ENCODE results near the gene RBM20. TPM values are rescaled to one million over a fixed set of nuclear protein-coding genes. Genes with fewer than 3 reads are reported as not detected.

Gene RBM20
- total RNA-seq, 1 experiment from 2014 or later = 0.10 TPM

DNA sequence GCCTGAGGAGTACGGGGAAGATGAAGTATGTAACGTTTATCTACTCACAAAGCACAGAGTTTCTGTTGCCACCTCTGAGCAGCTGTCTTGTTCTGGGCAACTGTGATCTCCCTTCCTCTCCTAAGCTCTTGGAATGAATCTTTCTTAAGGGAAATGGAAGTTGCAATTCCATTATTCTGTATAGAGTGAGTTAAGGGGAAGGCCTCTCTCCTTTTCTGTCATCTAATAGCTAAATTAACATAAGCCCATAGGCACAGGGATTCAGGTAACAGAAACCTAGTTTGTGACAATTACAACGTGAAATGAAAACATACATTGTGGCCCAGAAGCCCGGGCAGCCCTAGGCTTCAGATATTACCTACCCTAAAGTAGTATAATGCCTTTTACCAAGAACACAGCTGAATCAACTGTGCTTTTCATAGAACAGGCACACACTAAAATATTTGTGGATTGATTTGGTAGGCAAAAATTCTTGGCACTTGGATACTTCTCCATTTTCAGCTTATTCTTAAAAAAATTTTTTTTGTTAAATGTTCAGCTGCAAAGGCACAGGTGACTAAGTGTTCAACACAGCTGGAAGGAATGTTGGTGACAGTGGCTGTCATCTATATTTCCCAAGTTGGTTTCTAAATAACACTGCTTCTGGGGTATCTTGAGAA is 223.8 kb downstream of the RBM20 start:
- TF ChIP-seq, protein P1, sequence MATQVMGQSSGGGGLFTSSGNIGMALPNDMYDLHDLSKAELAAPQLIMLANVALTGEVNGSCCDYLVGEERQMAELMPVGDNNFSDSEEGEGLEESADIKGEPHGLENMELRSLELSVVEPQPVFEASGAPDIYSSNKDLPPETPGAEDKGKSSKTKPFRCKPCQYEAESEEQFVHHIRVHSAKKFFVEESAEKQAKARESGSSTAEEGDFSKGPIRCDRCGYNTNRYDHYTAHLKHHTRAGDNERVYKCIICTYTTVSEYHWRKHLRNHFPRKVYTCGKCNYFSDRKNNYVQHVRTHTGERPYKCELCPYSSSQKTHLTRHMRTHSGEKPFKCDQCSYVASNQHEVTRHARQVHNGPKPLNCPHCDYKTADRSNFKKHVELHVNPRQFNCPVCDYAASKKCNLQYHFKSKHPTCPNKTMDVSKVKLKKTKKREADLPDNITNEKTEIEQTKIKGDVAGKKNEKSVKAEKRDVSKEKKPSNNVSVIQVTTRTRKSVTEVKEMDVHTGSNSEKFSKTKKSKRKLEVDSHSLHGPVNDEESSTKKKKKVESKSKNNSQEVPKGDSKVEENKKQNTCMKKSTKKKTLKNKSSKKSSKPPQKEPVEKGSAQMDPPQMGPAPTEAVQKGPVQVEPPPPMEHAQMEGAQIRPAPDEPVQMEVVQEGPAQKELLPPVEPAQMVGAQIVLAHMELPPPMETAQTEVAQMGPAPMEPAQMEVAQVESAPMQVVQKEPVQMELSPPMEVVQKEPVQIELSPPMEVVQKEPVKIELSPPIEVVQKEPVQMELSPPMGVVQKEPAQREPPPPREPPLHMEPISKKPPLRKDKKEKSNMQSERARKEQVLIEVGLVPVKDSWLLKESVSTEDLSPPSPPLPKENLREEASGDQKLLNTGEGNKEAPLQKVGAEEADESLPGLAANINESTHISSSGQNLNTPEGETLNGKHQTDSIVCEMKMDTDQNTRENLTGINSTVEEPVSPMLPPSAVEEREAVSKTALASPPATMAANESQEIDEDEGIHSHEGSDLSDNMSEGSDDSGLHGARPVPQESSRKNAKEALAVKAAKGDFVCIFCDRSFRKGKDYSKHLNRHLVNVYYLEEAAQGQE (IDR thresholded peaks at IDR 0.05; ENCODE audit: insufficient read depth in 1 of 2, low read depth in 2 of 2, low read length in 1 of 2) = no peak
- TF ChIP-seq, protein P2, sequence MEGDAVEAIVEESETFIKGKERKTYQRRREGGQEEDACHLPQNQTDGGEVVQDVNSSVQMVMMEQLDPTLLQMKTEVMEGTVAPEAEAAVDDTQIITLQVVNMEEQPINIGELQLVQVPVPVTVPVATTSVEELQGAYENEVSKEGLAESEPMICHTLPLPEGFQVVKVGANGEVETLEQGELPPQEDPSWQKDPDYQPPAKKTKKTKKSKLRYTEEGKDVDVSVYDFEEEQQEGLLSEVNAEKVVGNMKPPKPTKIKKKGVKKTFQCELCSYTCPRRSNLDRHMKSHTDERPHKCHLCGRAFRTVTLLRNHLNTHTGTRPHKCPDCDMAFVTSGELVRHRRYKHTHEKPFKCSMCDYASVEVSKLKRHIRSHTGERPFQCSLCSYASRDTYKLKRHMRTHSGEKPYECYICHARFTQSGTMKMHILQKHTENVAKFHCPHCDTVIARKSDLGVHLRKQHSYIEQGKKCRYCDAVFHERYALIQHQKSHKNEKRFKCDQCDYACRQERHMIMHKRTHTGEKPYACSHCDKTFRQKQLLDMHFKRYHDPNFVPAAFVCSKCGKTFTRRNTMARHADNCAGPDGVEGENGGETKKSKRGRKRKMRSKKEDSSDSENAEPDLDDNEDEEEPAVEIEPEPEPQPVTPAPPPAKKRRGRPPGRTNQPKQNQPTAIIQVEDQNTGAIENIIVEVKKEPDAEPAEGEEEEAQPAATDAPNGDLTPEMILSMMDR (IDR thresholded peaks at IDR 0.05) = no peak
- TF ChIP-seq SIN3A (IDR thresholded peaks at IDR 0.05; ENCODE audit: borderline replicate concordance, insufficient read depth, low read depth, low read length) (no peak), POLR2AphosphoS5 (IDR thresholded peaks at IDR 0.05; ENCODE audit: low read depth, low read length) (no peak), TCF7L2 (IDR thresholded peaks at IDR 0.05; ENCODE audit: low read depth, low read length) (no peak)
- POLR2A ChIA-PET = interaction anchor here (0.5 kb wide), 1 partner anchor 56 kb away, joined by 3 read pairs; no protein-coding TSS in a partner anchor
- in situ Hi-C loops (cut with HindIII; ENCODE audit: low pct_unique_long_range_greater_than_20kb, low sequenced_read_pairs) = no loop called here
- peaks cover 17% of the 10 kb centered on the region for H3K4me1 ChIP-seq (ENCODE audit: control insufficient read depth, insufficient read depth, low read length)
- no TSS peak for BruUV-seq (replicated peaks)
- DNase-seq (ENCODE audit: low read depth, low spot score) = no peak
- no peaks in the 10 kb centered on the region for H3K27me3 ChIP-seq (ENCODE audit: control insufficient read depth, insufficient read depth, low read length)
- no peak for ATAC-seq
- H3K27ac ChIP-seq (ENCODE audit: low read length) = peak overlapping the region; percentile 51; the same call in 1 of the 2 replicates
- CTCF ChIA-PET = no interaction called here
- H3K36me3 ChIP-seq (ENCODE audit: control insufficient read depth, insufficient read depth, low read length) = no peaks in the 10 kb centered on the region; the same call in 1 of the 2 replicates
- intact Hi-C loops (cut with micrococcal nuclease; ENCODE audit: unreplicated experiment) = no loop called here
- no peak overlapping the region for H3K4me3 ChIP-seq (ENCODE audit: low read depth in 2 of 2, low read length in 2 of 2)
- H3K9me3 ChIP-seq (ENCODE audit: control insufficient read depth, insufficient read depth, low read depth, low read length) = no peaks in the 10 kb centered on the region

DNA sequence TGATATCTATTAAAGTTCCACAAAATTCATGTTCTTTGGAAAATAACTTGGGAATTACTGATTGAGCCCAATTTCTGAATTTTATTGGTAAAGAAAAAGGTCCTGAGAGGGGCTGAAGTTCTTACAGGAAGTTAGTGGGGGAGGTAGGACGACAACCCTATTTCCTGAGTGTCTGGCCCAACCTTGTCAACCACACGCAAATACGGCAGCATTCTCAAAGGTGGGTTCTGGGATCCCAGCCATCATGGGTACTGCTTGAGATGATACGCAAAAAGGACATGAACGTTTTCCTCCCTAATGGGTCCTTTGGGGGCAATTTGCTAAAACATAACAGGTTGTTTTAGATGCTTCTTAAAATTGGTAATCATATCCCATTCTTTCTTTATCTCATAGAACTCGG is 224.8 kb downstream of the RBM20 start:
- CTCF ChIA-PET = no interaction called here
- in situ Hi-C loops (cut with HindIII; ENCODE audit: low pct_unique_long_range_greater_than_20kb, low sequenced_read_pairs) = no loop called here
- POLR2A ChIA-PET = no interaction called here
- Histone ChIP-seq H3K9me3 (ENCODE audit: control insufficient read depth, insufficient read depth, low read depth, low read length) (no peaks in the 10 kb centered on the region), H3K4me1 (ENCODE audit: control insufficient read depth, insufficient read depth, low read length) (peaks cover 27% of the 10 kb centered on the region), H3K36me3 (ENCODE audit: control insufficient read depth, insufficient read depth, low read length) (no peaks in the 10 kb centered on the region; the same call in 1 of the 2 replicates), H3K27me3 (ENCODE audit: control insufficient read depth, insufficient read depth, low read length) (no peaks in the 10 kb centered on the region), H3K27ac (ENCODE audit: low read length) (no peak overlapping the region), H3K4me3 (ENCODE audit: low read depth in 2 of 2, low read length in 2 of 2) (no peak overlapping the region)
- TF ChIP-seq TCF7L2 (IDR thresholded peaks at IDR 0.05; ENCODE audit: low read depth, low read length) = no peak
- TF ChIP-seq, protein P2 (IDR thresholded peaks at IDR 0.05) = no peak
- TF ChIP-seq SIN3A (IDR thresholded peaks at IDR 0.05; ENCODE audit: borderline replicate concordance, insufficient read depth, low read depth, low read length) = no peak
- TF ChIP-seq, protein P1 (IDR thresholded peaks at IDR 0.05; ENCODE audit: insufficient read depth in 1 of 2, low read depth in 2 of 2, low read length in 1 of 2) = no peak
- no peak for TF ChIP-seq POLR2AphosphoS5 (IDR thresholded peaks at IDR 0.05; ENCODE audit: low read depth, low read length)
- no TSS peak for BruUV-seq (replicated peaks)
- DNase-seq (ENCODE audit: low read depth, low spot score) = no peak
- no peak for ATAC-seq
- intact Hi-C loops (cut with micrococcal nuclease; ENCODE audit: unreplicated experiment) = no loop called here

All from Panc1 (cell line).